ENCODE data around the gene RGMA.
"Not testable (repeated sequence)": the region's sequence is repeated elsewhere in the genome, so short reads cannot be mapped to it uniquely, and the experiment has no call there.

The RGMA gene

DNA sequence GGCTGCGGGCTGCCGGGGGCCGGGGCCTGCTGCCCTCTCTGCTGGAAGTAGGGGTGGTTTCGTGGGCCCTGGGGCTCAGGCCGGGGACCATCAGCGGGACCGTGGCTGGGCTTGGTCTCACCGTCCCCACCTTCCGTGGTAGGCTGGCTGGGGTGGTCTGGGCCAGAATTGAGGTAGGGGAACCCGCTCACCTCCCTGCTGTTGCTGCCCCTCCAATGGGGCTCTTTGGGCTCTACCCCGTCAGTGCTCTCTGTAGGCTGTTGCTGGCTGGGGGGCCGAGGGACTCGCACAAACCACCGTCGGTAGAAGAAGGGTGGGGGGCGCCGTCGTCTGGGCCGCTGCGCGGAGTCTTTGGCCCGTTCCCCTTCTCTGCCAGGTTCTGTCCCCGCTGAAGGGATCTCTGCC is 23.4 kb downstream of the RGMA start:
- no peak for DNase-seq

GRCh38 chr15:93063796-93064690 is 25.0 kb downstream of the RGMA start:
- DNase-seq: no peak

- DNase-seq: no peak
Measured at GRCh38 chr15:93063262-93063671, 25.7 kb downstream of the RGMA start.

DNA sequence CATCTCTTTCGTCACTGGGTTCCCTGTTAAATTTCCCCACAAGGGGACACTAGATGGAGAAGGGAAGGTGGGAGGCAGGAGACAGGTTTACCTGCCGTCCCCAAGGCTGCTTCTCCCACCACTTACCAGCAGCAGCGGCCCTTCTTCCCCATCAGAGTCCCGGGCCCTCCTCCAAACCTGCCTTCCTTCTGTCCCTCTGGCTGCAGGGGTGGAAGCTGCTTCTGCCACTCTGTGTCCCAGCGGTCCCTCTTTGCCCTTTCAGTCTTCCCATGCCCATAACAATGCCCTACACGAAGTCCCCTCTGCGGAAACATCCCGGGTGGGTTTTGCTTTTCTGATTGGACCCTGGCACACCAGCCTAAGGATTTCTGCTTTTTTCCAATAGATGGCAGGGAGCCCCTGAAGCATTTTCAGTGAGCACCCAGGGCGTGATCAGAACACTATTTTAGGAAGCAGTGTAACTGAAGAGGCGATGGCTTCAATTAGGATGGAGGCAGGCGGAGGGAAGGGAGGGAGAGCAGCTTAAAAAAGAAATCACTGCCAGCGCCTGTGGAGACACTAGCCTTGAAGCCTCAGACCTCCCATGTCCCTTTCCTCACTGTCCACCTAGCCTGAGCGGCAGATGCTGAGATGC is 26.3 kb downstream of the RGMA start:
- not testable (repeated sequence) for DNase-seq

DNA sequence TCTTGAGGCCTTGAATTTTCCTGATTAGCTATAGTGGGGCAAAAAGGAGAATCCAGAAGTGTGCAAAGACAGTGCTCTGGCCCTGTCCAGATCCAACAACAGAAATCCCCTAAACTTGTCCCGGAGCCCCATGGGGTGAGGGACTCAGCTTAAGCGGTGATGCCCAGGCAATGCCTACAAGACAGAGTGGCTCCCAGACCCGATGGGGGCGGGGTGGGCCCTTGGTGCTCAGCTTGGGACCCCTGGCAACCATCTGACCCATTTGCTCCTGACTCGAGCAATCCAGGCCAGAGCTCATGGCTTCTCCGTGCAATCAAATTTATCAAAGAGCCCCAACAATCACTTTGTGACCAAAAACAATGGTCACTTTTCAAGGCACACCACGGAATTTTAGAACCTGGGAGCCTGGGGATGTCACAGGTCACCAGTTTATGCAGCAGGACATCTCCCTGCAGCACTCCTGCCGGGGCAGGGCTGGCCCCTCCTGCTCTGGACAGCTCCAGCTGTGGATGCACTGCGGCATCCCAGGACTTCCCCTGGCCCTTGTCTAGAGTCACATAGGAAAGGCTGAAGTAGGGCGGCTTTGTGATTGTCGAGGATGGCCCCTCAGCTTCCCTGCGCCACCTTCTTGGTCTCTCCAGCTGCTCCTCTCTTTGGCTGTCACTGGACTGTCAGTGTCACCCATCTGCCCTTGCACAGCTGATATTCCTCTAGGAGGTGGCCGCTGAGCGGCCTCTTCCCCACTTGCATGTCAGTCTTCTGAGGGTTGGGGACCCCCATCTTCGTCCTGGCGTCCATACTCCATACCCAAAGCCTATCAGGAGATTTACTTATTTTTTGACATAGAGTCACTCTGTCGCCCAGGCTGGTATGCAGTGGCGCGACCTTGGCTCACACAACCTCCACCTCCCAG is 28.4 kb downstream of the RGMA start:
- DNase-seq: no peak

DNA sequence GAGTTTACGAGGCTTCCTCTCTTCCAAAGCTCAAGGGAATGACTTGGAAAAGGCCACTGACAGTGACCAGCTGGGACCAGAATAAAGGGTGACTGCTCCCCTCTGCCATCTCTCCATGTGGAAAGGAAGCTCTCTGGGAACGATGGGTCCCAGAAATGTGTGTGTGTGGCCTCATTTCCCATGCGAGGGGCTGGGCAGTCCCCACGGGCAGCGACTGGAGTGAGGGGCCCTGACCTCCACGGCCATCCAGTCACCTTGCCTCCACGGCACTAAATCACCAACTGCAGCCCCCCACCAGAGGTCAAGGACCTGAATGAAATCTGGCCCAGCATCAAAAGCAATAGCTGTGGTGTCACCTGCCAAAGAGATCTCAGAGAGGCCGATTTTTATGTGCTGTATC is 29.6 kb downstream of the RGMA start:
- no peak for DNase-seq

- DNase-seq: no peak
Measured at GRCh38 chr15:93058904-93059427, 30.0 kb downstream of the RGMA start.

DNA sequence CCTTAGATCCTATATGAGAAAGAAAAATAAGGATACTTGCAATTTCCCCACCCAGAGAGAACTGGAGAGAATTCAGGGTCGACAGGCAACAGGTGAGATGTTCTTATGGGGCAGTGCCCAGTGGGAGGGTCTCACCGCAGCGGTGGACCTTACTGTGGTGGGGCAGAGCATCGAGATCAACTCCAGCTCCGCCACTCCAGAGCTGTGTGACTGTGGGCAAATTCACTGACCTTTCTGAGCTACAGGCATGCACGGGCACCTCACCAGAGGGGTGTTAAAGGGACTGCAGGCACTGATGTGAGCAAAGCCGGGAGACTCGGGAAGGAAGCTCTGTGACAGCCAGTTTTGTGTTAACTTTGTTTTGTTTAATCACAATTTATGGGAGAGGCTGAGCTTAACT is 30.9 kb downstream of the RGMA start:
- no peak for DNase-seq

DNA sequence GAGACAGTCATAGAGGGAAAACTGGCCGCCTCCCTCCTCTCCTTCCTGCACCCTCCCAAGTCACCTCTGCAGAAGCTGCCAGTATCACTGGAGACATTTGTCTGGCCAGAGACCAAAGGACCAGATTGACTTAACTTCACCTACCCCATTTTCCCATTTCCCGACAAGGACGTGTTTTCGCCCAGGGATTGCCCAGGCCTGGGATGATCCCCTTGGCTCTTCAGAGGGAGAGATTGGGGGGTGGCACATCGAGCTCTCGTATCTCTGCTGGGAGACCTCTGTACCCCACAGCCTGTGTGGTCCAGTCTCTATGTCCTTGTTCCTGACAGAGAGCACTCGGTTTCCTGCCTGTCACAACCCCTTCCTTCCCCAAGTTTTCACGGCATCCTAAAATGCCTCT is 31.4 kb downstream of the RGMA start:
- DNase-seq: no peak

DNA sequence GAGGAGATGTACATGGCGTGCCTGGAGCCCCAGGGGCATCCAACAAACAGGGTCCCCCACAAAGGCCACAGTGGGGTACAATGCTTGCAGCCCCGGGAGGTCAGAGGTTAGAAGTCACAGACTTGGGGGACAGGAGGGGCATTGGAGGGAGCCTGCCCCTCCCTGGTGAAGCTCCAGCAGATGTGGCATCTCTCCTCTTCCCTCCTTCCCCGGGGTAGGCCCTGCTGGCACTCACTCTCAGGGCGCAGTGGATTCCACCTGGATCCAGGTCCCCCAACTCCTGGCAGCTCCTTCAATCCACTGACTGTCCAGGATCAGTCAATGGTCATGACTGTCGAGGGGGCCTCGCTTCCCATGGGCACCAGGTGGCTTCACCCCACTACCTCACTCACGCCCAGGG is 32.2 kb downstream of the RGMA start:
- DNase-seq: no peak

GRCh38 chr15:93055211-93055610 is 33.8 kb downstream of the RGMA start:
- no peak for DNase-seq

GRCh38 chr15:93052090-93052879 is 36.7 kb downstream of the RGMA start:
- no peak for DNase-seq

DNA sequence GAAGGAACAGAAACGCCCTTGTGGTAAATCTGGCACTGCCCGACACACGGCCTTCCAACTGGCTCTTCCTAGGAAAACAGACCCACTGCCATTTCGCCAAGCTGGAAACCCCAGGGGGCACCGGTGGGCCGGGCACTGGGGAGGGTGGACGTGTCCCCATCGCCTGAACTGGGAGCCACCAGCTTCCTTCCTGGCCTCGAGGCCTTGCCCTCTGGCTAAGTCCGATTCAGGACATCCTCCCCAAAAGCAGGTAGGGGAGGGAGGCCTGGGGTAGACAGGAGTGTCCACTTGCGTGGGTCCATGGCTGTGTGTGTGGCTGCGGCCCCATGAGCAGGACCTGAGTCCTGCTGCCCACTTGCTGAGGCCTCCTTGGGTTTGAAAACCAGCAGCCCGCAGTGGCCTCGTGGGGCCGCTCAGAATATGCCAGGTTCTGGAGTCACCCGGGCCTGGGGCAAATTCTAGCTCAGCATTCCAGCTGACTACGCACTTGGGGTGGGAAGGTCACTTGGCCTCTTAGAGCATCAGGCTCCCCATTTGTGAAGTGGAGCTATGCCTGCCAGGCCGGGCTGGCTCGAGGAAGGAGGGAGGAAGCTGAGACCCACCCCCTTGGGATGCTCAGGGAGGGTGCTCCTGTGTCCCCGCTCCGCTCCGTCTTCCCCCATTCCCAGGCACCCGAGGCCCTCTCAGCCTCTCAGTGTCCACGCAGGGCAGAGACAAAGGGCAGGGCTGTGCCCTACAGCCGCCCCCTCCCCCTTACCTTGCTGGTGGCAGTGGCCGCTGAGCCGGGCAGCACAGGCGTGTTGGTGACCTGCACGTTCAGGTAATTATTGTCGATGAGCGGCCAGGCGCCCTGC is 37.5 kb downstream of the RGMA start:
- DNase-seq: no peak

DNA sequence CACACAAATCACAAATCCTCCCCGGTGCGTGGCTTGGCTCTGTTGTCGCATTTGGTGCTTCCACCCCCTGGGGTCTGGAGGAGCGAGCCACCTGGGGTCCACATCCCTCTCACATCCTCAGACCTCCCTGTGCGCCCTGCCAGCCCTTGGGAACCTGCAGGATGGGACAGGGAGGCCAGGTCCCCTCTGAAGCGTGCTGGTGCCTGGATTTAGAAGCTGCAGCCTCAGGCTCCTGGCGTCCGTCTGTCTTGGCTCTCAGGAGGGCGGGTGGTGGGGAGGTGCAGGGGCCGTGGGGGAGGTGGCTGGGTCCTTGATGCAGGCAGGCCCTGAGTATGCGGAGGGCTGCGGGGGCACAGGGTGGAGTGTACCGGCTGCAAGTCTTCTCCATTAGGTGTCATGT is 38.4 kb downstream of the RGMA start:
- no peak for DNase-seq

GRCh38 chr15:93049914-93050578 is 39.0 kb downstream of the RGMA start:
- DNase-seq: peak; percentile 63

DNA sequence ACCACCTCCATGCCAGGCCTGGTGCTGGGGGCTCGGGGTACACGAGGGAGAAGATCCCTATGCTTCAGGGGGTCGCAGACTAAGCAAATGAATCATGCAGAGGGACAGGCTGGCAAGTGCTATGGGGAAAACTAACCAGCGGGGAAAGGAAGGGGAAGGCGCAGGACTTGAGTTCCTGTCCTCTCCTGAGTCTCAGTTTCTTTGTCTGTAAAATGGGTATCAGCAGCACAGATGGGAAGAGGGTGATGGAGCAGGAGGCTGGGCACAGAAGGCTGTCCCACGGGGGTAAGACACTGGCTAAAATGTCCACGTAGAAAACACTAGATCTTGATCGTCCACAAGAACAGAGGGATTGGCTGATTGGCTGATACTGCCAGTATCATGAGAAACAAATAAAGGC is 39.8 kb downstream of the RGMA start:
- no peak for DNase-seq

DNA sequence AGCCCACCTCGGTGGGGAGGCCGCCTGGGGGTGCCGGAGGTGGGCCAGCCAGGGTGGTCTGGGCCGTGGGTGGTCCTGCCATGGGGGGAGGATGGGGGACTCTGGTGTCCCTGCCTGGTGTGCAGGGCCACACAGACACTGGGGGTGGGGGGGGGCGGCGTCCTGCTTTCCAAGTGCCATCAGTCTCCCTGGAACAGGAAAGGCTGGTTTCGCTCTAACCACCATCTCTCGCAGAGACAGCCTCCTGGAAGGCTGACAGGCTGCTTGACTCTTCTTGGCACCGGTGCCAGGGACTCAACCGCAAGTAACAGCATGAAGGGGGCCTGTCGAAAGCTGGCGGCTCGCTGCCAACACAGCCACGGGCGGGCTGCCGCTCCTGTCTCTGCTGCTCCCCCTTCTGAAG is 40.3 kb downstream of the RGMA start:
- DNase-seq: no peak

- DNase-seq: no peak
Measured at GRCh38 chr15:93048426-93048721, 40.6 kb downstream of the RGMA start.

DNA sequence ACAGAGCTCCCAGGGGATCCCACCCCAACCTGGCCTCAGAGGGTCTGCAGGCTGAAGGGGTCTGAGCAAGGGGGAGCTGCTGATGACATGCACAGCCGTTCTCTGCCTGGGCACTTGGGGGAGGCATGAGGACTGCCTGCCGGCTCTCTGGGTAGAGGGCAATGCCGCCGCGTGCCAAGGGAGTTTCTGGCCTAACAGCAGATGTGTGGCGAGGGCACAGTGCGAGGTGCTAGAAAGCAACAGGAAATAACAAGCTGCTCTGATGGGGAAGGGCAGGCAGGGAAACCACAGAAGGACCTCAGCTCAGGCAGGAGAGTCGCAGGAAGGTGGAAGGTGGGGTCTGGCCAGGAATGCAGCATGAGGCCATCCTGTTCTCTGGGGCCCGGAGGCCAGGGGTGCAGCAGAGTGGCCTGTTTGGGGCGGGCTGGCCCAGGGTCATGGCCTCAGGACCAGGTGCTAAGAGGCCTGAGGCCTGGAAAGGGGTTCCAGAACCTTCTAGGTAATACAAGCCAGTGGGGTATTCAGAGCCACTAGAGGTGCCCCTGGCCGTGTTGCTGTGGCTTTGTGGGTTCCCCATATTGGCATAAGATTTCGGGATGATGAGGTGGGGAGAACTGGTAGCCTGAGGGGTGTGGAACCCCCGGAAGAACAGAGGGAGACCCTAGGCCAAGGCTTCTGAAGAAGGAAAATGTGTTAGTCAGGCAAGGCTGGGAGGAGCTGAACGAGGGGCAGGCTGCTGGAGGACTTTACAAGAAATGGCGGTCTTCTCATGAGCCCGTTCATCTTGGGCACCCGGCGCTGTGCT is 41.2 kb downstream of the RGMA start:
- DNase-seq: peak; percentile 71

- DNase-seq: no peak
Measured at GRCh38 chr15:93046721-93047120, 42.3 kb downstream of the RGMA start.
